ENCODE data around the gene CSNK2A3.

The CSNK2A3 gene

GRCh38 chr11:11335043-11335442 lies 18.0 kb downstream of the CSNK2A3 start:
- no peak for DNase-seq (ENCODE audit: low spot score)

DNA sequence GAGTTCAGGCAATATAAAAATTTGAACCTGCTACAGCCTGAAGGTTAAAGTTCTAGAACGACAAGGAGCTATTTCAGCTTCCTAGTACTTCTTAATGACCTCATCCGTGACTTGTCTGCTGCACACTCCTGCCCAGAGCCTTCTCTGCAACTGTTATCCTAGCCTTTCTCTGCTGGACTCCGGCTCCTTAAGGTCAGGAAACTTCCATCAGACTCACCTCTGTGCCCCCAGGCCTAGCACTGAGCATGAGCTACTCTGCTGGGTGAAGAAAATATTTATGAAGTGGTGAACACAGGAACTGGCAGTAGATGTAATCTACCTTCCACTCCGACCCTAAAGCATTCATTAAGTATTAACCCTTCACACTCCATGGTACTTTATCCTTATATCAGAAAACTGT lies 18.4 kb downstream of the CSNK2A3 start:
- no peak for DNase-seq (ENCODE audit: low spot score)

DNA sequence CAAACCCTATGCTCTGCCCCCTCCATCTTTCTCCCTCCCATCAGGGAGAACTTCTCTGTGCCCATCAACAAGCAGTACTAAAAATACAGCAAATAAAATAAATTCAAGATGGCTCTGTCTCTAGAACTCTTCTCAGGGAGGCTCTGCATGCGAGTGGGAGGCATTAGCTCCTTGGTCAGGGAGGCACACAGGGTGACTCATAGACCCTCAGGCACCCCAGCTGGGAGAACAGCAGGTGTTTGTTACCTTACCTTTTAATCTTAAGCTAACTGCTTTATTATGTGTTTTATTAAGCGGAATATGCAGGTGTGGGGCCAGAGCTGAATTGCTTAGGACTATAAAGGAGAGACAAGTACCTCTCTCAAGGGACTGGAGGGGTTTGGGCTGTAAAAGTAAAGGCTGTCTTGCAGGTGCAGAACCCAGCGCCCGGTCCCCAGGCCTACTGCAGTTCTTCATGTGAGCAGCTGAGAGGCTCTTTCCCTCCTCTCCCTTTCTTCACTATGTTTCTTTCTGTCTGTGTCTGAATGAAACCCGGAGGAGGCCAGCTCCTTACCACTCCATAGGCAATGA lies 20.8 kb downstream of the CSNK2A3 start:
- no peak for DNase-seq (ENCODE audit: low spot score)

DNA sequence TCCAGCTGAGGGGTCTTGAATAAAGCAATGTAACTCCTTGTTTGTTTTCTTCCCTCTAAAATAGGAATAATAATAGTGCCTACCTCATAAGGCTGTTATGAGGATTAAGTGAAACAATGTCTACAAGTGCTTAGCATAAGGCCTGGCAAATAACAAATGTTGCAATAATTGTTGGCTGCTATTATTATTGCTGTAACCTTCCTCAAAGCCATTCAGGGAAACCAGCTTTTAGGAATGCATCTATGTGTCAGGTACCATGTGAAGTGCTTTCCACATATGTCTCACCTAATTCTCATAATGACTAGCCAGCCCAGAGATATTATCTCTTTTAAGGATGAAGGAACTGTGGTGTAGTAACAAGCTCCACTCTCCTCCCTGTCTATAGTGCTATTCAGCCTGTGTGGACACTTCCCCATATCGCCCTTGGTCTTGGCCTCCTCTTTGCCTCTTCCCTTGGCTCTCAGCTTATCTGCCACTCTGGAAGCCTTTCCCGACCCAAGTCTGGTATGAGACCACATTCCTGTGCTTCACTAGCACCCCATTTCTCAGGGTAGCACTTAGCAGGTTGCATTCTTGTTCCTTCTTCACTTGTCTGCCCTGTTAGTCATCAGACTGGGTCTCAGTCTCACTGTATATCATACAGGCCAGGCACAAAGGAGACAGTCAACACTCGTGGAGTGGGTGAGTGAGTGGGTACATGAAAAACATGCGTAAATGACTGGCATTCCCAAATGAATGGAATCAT lies 23.8 kb downstream of the CSNK2A3 start:
- no peak for DNase-seq (ENCODE audit: low spot score)

DNA sequence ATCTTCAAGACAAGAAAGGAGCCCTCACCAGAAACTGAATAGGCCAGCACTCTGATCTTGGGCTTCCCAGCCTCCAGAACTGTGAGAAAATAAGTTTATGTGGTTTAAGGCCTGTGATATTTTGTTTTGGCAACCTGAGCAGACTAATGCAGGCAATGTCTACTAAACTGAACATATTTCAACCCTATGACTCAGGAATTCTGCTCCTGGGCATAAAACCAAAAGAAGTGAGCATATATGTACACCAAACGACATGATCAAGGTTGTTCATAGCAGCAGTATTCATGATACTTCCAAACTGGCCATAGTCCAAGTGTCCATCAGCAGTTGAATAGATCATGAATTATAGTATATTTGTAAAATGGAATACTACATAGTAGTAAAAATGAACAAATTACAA lies 29.0 kb downstream of the CSNK2A3 start:
- no peak for DNase-seq (ENCODE audit: low spot score)

- DNase-seq (ENCODE audit: low spot score), result no peak
Observed at GRCh38 chr11:11322101-11322500, 30.9 kb downstream of the CSNK2A3 start.

GRCh38 chr11:11320825-11321224 lies 32.2 kb downstream of the CSNK2A3 start:
- DNase-seq (ENCODE audit: low spot score), result no peak

- no peak for DNase-seq (ENCODE audit: low spot score)
Observed at GRCh38 chr11:11318961-11319360, 34.1 kb downstream of the CSNK2A3 start.

- DNase-seq (ENCODE audit: low spot score), result no peak
Observed at GRCh38 chr11:11318461-11318860, 34.6 kb downstream of the CSNK2A3 start.

DNA sequence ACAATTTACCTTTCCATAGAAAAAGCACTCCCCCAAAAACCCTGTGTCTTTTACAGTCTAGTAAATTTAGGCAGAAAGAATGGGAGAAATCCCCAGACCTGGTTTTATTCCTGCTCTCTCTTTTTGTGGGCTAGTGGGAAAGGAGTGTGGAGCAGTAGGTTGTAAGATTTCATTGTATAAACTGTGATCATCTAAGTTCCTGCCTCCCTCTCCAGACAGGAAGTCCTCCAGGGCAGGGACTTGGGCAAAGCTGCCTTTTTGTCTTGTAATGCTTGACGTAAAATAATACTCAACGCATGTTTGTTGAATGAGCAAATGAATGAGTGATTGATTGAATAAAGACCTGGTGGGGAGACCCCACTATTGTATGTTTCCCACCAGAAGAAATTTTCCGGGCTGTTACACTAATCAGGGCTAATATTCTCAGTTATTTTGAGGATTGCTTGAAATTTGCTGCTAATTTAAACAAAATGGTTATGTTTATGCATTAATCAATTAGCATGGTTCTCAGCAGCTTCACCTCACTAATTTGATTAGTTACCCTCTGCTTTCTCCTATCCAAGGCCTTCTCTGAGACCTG lies 36.3 kb downstream of the CSNK2A3 start:
- no peak for DNase-seq (ENCODE audit: low spot score)

GRCh38 chr11:11313902-11314692 lies 39.0 kb downstream of the CSNK2A3 start:
- DNase-seq (ENCODE audit: low spot score), result no peak

DNA sequence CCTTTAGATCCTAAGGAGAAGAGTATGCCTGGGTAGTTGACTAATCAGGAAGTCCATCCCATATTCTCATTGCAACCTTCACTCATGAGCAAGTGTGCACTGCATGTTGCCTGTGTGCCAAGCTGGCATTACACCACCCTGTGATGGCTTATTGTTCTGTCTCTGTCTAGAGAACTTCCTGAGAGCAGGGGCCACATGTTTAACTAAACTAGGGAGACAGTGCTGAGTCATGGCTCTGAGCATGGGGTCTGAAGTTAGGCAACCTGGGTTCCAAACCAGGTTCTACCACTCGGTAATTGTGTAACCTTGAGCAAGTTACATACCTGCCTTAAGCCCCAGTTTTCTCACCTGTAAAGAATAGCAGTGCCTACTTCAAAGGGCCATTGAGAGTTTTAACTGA lies 39.6 kb downstream of the CSNK2A3 start:
- no peak for DNase-seq (ENCODE audit: low spot score)

GRCh38 chr11:11312738-11313137 lies 40.3 kb downstream of the CSNK2A3 start:
- DNase-seq (ENCODE audit: low spot score), result no peak

- DNase-seq (ENCODE audit: low spot score), result no peak
Observed at GRCh38 chr11:11311169-11311568, 41.9 kb downstream of the CSNK2A3 start.

GRCh38 chr11:11309906-11310305 lies 43.1 kb downstream of the CSNK2A3 start:
- DNase-seq (ENCODE audit: low spot score), result no peak

- no peak for DNase-seq (ENCODE audit: low spot score)
Observed at GRCh38 chr11:11308249-11308648, 44.8 kb downstream of the CSNK2A3 start.

DNA sequence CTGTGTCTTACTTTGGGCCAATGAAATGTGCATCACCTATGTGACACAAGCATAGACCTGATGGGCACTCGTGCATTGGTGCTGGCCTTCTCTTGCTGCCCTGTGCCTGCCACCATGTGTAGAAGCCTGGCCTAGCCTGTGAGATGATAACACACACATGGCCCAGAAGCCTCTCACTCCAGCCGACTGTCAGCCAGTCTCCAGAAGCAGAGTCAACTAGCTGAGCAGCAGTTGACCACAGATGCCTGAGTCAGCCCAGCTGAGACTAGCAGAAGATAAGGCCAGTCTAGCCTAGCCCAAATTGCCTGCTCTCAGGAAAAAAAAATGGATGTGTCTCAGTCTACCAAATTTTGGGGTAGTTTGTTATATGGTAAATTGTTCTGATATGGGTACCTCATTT lies 46.2 kb downstream of the CSNK2A3 start:
- no peak for DNase-seq (ENCODE audit: low spot score)

DNA sequence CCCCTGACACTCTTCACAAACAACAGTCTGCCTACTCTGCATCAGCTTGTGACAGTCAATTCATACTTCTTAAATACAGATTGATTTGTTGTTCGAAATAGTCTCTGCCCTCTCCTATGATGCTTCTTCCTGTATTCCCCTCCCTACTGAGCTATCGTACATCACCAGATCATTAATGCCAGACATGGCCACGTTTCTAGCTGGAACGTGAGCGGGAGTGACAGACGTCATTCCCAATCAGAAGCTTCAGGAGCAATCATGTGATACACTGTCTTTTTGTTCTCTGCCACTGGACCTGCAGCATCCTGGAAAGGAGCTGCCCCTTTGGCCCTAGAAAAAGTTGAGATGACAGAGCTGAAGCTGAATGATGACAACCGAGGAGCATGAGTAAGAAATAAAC lies 48.5 kb downstream of the CSNK2A3 start:
- DNase-seq (ENCODE audit: low spot score), result no peak

DNA sequence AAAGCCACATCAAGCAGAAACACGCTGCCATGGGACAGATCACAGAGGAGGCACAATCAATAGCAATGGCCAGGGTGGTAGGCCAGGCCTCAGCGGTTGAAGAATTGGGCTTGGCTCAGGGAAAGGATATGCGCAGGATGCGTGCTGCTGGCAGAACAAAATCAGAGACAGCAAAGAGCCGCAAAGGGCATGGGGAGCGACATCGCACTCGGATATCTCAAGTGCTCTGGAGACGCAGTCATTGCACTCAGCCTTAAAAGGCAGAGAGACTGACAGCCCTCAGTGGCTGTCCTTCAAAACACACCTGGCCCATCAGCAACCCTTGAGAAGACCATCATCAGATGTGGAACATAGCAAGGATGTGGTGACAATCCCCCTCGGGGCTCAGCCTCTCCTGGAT lies 50.5 kb downstream of the CSNK2A3 start:
- DNase-seq (ENCODE audit: low spot score), result no peak

Data from germinal center (tissue), 1 donor.